GM18861 (cell line): ENCODE data around the gene MEPE.

Experiments used
- ATAC-seq: cut with Tn5 transposase; IDR thresholded peaks from one replicate; pipeline ENCODE4 v1.9.1; 2021; ENCODE audit not compliant: unreplicated experiment

MEPE gene

GRCh38 chr4:87840149-87840548 is 7.4 kb downstream of the MEPE start:
- ATAC-seq, result no peak

GRCh38 chr4:87843936-87844335 is 11.2 kb downstream of the MEPE start:
- ATAC-seq, result no peak

GRCh38 chr4:87844452-87844851 is 11.7 kb downstream of the MEPE start:
- no peak for ATAC-seq

- ATAC-seq, result no peak
Observed at GRCh38 chr4:87846226-87846625, 13.5 kb downstream of the MEPE start.

GRCh38 chr4:87848622-87849351 is 16.0 kb downstream of the MEPE start:
- ATAC-seq, result peak; percentile 90

DNA sequence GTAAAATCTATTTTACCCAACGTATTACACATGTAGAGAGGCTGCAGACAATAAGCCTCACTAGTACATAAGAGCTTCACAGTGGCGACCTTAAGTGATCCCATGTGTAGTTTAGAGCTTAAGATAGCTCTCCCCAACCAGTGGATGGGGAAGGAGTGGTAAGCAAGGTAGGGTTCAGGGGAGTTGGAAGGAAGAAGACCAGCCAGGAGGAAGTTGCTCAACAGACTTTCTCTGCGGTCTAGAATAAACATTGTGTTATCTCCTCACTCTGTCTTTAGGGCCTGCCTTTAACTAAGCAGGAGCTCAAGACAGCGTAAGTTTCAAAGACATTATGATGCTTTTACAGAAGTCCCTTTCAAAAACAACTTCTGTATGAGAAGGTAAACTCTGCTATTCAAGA is 16.8 kb downstream of the MEPE start:
- no peak for ATAC-seq

- ATAC-seq, result no peak
Observed at GRCh38 chr4:87851332-87851731, 18.6 kb downstream of the MEPE start.

DNA sequence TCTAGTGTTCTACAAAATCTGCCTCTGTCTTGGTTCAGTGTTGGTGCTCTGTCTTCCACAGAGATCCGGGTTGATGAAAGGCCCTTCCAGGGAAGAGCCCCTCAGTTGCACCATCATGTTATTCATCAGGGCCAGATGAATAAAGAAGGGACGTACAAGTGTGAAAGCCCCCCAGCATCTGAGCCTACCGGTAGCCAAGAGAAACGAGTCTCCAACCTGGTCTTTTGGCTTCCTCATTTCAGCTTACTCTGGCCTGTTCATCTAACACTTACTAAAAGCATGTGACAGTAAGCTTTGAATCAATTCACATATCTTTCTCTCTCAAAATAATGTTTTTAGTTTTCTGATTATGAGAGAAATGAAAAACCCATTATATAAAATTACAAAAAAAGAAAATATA is 19.2 kb downstream of the MEPE start:
- ATAC-seq, result no peak

- ATAC-seq, result no peak
Observed at GRCh38 chr4:87853108-87853507, 20.3 kb downstream of the MEPE start.

- no peak for ATAC-seq
Observed at GRCh38 chr4:87853891-87854290, 21.1 kb downstream of the MEPE start.

DNA sequence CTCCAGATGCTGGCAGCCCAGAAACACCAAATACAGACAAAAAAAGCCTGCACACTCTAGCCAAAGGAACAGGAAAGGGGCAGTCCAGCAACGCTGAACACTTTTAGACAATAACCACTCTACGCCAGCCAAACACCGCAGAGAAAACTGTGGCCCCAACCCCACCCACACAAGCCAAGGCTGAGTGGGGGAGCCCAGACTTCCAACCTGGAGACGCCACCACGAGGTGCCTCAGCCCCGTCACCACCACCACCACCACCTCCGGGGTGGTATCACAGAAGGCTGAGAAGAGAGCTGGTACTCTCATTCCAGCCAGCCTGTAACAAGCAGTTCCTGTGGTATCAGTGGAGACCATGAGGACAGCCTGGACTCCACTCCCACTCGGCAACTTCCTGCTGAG is 22.8 kb downstream of the MEPE start:
- no peak for ATAC-seq

- no peak for ATAC-seq
Observed at GRCh38 chr4:87856816-87857215, 24.0 kb downstream of the MEPE start.

DNA sequence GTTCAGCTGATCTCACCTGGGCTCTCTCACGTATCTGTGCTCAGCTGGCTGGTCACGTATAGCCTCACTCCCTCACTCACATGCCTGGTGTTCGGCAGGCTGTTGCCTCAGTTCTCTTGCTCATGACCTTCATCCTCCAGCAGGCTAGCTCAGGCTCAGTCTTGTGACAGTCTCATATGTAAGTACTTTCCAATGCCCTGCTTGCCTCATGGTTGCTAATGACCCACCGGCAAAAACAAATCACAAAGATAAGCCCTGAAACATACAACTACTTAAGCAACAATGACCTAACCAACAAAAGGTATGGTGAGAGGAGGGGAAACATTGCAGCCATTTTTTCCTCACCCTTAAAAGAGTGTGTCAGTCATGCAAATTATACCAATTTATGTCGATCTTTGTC is 25.0 kb downstream of the MEPE start:
- ATAC-seq, result no peak

DNA sequence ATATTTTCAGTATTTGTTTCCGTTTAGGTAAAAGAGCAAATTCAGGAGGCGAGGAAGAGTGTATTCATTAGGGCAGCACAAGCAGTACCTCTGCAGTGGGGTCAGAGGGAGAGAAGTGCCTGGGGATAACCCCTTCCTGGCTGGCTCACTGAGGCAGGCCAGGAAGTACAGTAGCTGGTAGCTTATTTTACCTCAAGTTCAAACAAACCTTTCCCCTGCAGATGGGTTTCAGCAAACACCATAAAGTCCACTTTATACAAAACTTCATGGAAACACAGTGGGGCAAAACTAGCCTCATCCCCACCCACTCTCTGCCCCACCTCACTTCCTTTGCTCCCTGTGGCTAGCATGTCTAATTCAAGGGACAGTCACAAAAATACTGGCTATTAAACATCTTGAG is 29.5 kb downstream of the MEPE start:
- ATAC-seq, result no peak

- ATAC-seq, result no peak
Observed at GRCh38 chr4:87863486-87863885, 30.7 kb downstream of the MEPE start.

GRCh38 chr4:87864321-87864720 is 31.6 kb downstream of the MEPE start:
- no peak for ATAC-seq

DNA sequence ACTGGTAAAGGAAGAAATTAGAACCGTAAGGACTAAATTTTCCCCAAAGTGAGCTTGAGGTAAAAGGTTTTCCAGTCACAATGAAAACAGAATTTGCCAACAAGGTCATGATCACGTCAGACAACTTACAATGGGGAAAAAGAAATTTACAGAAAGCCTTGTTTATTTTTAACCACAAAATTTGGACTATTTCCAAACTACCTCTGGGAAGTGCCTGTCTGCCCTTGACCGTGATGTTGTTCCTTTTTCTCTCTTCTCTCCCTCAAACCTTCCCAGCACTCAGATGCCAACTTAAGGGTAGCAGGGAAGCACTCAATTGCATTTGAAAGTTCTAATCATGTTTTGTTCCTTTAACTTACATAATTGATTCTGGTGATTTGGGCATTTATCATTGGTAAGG is 32.5 kb downstream of the MEPE start:
- no peak for ATAC-seq

GRCh38 chr4:87865960-87866598 is 33.3 kb downstream of the MEPE start:
- no peak for ATAC-seq

DNA sequence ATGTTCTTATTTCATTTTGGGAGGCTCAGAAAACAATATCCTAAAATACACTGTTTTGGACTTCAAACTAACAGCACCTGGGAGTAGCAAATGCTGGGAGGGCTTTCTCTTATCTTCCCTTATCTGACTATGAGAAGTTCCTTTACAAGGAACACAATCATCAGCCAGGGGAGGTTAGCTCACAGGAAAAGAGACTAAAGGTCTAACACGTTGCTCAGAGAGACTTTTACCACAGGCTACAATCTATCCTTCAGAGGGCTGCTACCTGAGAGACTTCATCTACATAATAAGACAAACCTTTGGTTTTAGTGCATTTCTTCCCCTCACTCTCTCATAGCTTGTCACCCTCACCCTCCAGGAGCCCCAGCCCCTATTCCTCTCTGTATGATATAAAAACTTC is 35.8 kb downstream of the MEPE start:
- no peak for ATAC-seq

- ATAC-seq, result no peak
Observed at GRCh38 chr4:87872028-87872427, 39.3 kb downstream of the MEPE start.

DNA sequence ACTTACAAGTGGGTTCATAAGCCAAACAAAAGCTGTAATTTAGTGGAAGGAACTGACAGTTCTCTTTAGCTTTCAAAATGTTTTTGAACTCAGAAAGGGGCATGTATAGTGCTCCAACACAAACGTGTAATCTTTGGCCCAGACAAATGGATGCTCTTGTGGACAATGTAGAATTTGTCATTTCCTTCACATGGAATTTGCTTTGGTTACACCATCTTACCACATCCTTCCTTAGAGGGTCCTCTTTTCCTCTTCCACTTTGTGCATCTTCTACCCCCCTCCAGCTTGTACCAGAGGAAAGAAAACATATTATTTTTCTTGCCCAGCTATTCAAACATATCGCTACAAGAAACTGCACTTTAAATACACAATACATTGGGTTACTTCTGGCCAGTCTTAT is 42.4 kb downstream of the MEPE start:
- no peak for ATAC-seq

GRCh38 chr4:87880106-87880505 is 47.3 kb downstream of the MEPE start:
- no peak for ATAC-seq

- ATAC-seq, result no peak
Observed at GRCh38 chr4:87881115-87881514, 48.3 kb downstream of the MEPE start.
